Keratinocyte (primary cell): ENCODE results near the gene MAP7D2.

Experiments used
- EZH2 ChIP-seq: IDR thresholded peaks from one replicate; pipeline ENCODE4 v1.6.1; 2012; ENCODE audit warnings: inconsistent platforms, mild to moderate bottlenecking, low read length, moderate library complexity
- TF ChIP-seq, protein P1 (sequence below), 3 experiments: IDR thresholded peaks in 1 of 3; conservative IDR thresholded peaks in 1 of 3; optimal IDR thresholded peaks in 1 of 3; 2 replicates in 2 of 3; 3 replicates in 1 of 3; pipeline versions ENCODE3 to v1.5.1; 2011; ENCODE audit warnings: low read length in 3 of 3, mild to moderate bottlenecking in 3 of 3, moderate library complexity in 2 of 3, control low read depth in 1 of 3, inconsistent platforms in 1 of 3; ENCODE audit not compliant: insufficient read depth in 2 of 3; ENCODE audit errors: extremely low read depth in 1 of 3

DNA sequence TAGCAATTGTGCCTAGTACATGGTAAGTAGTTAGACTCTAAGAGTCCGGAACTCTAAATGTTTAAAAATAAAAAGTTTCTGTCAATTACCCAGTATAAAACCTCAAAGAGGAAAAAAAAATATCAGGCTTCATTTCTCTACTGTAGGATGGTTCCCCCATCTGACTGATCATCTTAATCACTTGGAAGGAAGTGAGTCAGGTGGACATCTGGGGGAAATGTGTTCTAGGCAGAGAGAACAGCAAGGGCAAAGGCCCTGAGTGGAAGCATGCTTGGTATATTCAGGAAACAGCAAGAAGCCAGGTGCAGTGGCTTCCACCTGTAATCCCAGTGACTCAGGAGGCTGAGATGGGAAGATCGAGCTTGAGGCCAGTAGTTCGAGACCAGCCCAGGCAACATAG, 27.8 kb upstream of the MAP7D2 start:
- TF ChIP-seq, protein P1, sequence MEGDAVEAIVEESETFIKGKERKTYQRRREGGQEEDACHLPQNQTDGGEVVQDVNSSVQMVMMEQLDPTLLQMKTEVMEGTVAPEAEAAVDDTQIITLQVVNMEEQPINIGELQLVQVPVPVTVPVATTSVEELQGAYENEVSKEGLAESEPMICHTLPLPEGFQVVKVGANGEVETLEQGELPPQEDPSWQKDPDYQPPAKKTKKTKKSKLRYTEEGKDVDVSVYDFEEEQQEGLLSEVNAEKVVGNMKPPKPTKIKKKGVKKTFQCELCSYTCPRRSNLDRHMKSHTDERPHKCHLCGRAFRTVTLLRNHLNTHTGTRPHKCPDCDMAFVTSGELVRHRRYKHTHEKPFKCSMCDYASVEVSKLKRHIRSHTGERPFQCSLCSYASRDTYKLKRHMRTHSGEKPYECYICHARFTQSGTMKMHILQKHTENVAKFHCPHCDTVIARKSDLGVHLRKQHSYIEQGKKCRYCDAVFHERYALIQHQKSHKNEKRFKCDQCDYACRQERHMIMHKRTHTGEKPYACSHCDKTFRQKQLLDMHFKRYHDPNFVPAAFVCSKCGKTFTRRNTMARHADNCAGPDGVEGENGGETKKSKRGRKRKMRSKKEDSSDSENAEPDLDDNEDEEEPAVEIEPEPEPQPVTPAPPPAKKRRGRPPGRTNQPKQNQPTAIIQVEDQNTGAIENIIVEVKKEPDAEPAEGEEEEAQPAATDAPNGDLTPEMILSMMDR (optimal IDR thresholded peaks at IDR 0.05 in 1 of 3, IDR thresholded peaks at IDR 0.05 in 1 of 3, conservative IDR thresholded peaks at IDR 0.05 in 1 of 3; ENCODE audit: extremely low read depth in 1 of 3, insufficient read depth in 2 of 3, low read length in 3 of 3): no peak
- no peak for TF ChIP-seq EZH2
